Measurements from ENCODE around the gene TBCCD1.
"Not testable (repeated sequence)": the region's sequence is repeated elsewhere in the genome, so short reads cannot be mapped to it uniquely, and the experiment has no call there.

Gene TBCCD1

GRCh38 chr3:186532598-186533072, 34.5 kb downstream of the TBCCD1 start:
- Histone ChIP-seq H2AFZ (ENCODE audit: low read length) (no peak overlapping the region), H3K27ac (ENCODE audit: low read depth, low read length, poor library complexity, severe bottlenecking) (peak overlapping the region; percentile 98)

GRCh38 chr3:186531694-186532093, 35.4 kb downstream of the TBCCD1 start:
- H3K36me3 ChIP-seq (ENCODE audit: insufficient read depth, low read length); H3K9me2 ChIP-seq (ENCODE audit: low read depth, low read length); H4K20me1 ChIP-seq (ENCODE audit: insufficient read depth, low read length); H3K27me3 ChIP-seq (ENCODE audit: insufficient read depth, low read length); H3K4me2 ChIP-seq (ENCODE audit: low read length); H2AFZ ChIP-seq (ENCODE audit: low read length); H3K4me3 ChIP-seq (ENCODE audit: low read depth, low read length, poor library complexity, severe bottlenecking); H3K9me3 ChIP-seq (ENCODE audit: low read length); H3K79me2 ChIP-seq (ENCODE audit: insufficient read depth, low read length): not testable (repeated sequence)
- peak overlapping the region; percentile 98 for H3K27ac ChIP-seq (ENCODE audit: low read depth, low read length, poor library complexity, severe bottlenecking)
- H3F3A ChIP-seq (ENCODE audit: insufficient read depth, low read length): peaks cover 15% of the 10 kb centered on the region; the same call in 1 of the 2 replicates
- H3K4me1 ChIP-seq (ENCODE audit: insufficient read depth, low read length, severe bottlenecking): peaks cover 85% of the 10 kb centered on the region
- H3K9ac ChIP-seq (ENCODE audit: low read length): peak overlapping the region; percentile 70

More at GRCh38 chr3:186532598-186533072, 34.5 kb downstream of the TBCCD1 start:
- Histone ChIP-seq H3K4me1 (ENCODE audit: insufficient read depth, low read length, severe bottlenecking) (peaks cover 84% of the 10 kb centered on the region), H3K36me3 (ENCODE audit: insufficient read depth, low read length) (no peaks in the 10 kb centered on the region), H3F3A (ENCODE audit: insufficient read depth, low read length) (peaks cover 15% of the 10 kb centered on the region; the same call in 1 of the 2 replicates), H3K79me2 (ENCODE audit: insufficient read depth, low read length) (no peaks in the 10 kb centered on the region), H4K20me1 (ENCODE audit: insufficient read depth, low read length) (no peaks in the 10 kb centered on the region), H3K4me2 (ENCODE audit: low read length) (peak overlapping the region; percentile 60), H3K9ac (ENCODE audit: low read length) (peak overlapping the region; percentile 70), H3K4me3 (ENCODE audit: low read depth, low read length, poor library complexity, severe bottlenecking) (peak overlapping the region; percentile 20), H3K9me2 (ENCODE audit: low read depth, low read length) (no peaks in the 10 kb centered on the region), H3K9me3 (ENCODE audit: low read length) (no peaks in the 10 kb centered on the region), H3K27me3 (ENCODE audit: insufficient read depth, low read length) (no peaks in the 10 kb centered on the region)
- TF ChIP-seq EZH2 (IDR thresholded peaks at IDR 0.05; ENCODE audit: borderline replicate concordance, low read length): no peak
- TF ChIP-seq, protein P1, sequence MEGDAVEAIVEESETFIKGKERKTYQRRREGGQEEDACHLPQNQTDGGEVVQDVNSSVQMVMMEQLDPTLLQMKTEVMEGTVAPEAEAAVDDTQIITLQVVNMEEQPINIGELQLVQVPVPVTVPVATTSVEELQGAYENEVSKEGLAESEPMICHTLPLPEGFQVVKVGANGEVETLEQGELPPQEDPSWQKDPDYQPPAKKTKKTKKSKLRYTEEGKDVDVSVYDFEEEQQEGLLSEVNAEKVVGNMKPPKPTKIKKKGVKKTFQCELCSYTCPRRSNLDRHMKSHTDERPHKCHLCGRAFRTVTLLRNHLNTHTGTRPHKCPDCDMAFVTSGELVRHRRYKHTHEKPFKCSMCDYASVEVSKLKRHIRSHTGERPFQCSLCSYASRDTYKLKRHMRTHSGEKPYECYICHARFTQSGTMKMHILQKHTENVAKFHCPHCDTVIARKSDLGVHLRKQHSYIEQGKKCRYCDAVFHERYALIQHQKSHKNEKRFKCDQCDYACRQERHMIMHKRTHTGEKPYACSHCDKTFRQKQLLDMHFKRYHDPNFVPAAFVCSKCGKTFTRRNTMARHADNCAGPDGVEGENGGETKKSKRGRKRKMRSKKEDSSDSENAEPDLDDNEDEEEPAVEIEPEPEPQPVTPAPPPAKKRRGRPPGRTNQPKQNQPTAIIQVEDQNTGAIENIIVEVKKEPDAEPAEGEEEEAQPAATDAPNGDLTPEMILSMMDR (IDR thresholded peaks at IDR 0.05; ENCODE audit: low read length): no peak

GRCh38 chr3:186530415-186530814, 36.7 kb downstream of the TBCCD1 start:
- no peak overlapping the region for H3K4me3 ChIP-seq (ENCODE audit: low read depth, low read length, poor library complexity, severe bottlenecking)
- no peaks in the 10 kb centered on the region for H3K9me3 ChIP-seq (ENCODE audit: low read length)
- no peak overlapping the region for H3K4me2 ChIP-seq (ENCODE audit: low read length)
- H3K9ac ChIP-seq (ENCODE audit: low read length): no peak overlapping the region
- no peak overlapping the region for H2AFZ ChIP-seq (ENCODE audit: low read length)
- H3K36me3 ChIP-seq (ENCODE audit: insufficient read depth, low read length): no peaks in the 10 kb centered on the region
- peaks cover 85% of the 10 kb centered on the region for H3K4me1 ChIP-seq (ENCODE audit: insufficient read depth, low read length, severe bottlenecking)
- H3K9me2 ChIP-seq (ENCODE audit: low read depth, low read length): no peaks in the 10 kb centered on the region
- H3K27me3 ChIP-seq (ENCODE audit: insufficient read depth, low read length): no peaks in the 10 kb centered on the region
- H3K79me2 ChIP-seq (ENCODE audit: insufficient read depth, low read length): no peaks in the 10 kb centered on the region
- peaks cover 24% of the 10 kb centered on the region; the same call in 1 of the 2 replicates for H3F3A ChIP-seq (ENCODE audit: insufficient read depth, low read length)
- H4K20me1 ChIP-seq (ENCODE audit: insufficient read depth, low read length): no peaks in the 10 kb centered on the region
- TF ChIP-seq EZH2 (IDR thresholded peaks at IDR 0.05; ENCODE audit: borderline replicate concordance, low read length): no peak
- TF ChIP-seq, protein P1 (IDR thresholded peaks at IDR 0.05; ENCODE audit: low read length): no peak
- peak overlapping the region; percentile 33 for H3K27ac ChIP-seq (ENCODE audit: low read depth, low read length, poor library complexity, severe bottlenecking)

Data from OCI-LY1 (cell line).